Progenitor cell of endocrine pancreas (in vitro differentiated cells): ENCODE measurements around the gene CEP250. TPM values are rescaled to one million over a fixed set of nuclear protein-coding genes. Genes with fewer than 3 reads are reported as not detected.

Experiments
- DNase-seq: peaks from one replicate; pipeline ENCODE4 v3.0.0; 2021; ENCODE audit warnings: low spot score; ENCODE audit not compliant: unreplicated experiment
- H3K27ac Mint-ChIP-seq: 2 replicates; pipeline ENCODE4 v1.8.0; 2021; ENCODE audit warnings: mild to moderate bottlenecking, moderate library complexity, mixed read lengths
- H3K27me3 Mint-ChIP-seq: 2 replicates; pipeline ENCODE4 v1.8.0; 2021; ENCODE audit warnings: mixed read lengths
- H3K36me3 Mint-ChIP-seq: 2 replicates; pipeline ENCODE4 v1.8.0; 2022; ENCODE audit warnings: mixed read lengths; ENCODE audit not compliant: insufficient read depth
- H3K4me1 Mint-ChIP-seq: 2 replicates; pipeline ENCODE4 v1.8.0; 2021; ENCODE audit warnings: low read depth, mixed read lengths
- H3K4me3 Mint-ChIP-seq: 2 replicates; pipeline ENCODE4 v1.8.0; 2021; ENCODE audit warnings: low read depth, mild to moderate bottlenecking, moderate library complexity, mixed read lengths
- H3K9me3 Mint-ChIP-seq: 2 replicates; pipeline ENCODE4 v1.8.0; 2021; ENCODE audit warnings: low read depth, mixed read lengths
- total RNA-seq: library from RNA; stranded (reverse); gene quantifications from 2 replicates; pipeline ENCODE4 v1.2.1, GENCODE V29; 2021
- TF ChIP-seq, protein P1 (sequence below): fragments of 200-600 bp; sonication (generic); IDR thresholded peaks from one replicate; pipeline ENCODE4 v1.5.0; 2021; ENCODE audit warnings: antibody characterized with exemption, mild to moderate bottlenecking; ENCODE audit not compliant: unreplicated experiment

The CEP250 gene
- total RNA-seq, 1 donor from 2014 or later = 76.9 TPM

DNA sequence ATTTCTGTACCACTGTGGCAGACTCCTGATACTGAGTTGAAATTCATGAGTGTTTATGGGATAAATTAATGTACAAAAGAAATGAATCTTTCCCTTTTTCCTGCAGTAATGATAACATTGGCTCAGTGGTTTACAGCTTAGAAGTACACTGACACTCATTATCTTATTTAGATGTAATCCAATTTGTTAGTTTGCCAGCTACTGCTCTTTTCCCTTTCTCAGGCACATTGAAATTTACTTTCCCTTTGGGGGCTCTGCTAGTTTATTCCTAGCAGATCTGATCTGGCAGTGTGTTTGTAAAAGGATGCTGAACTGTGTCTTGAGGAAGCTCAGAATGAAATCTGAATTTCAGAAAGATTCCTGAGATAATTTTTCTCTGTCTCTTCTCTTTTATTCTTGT lies 3.0 kb downstream of the CEP250 start:
- Mint-ChIP-seq H3K4me1 (peaks cover 13% of the 10 kb centered on the region), H3K4me3 (no peak overlapping the region), H3K27me3 (no peaks in the 10 kb centered on the region), H3K36me3 (peaks cover 1% of the 10 kb centered on the region), H3K27ac (no peak overlapping the region), H3K9me3 (no peaks in the 10 kb centered on the region)
- DNase-seq = no peak
- TF ChIP-seq, protein P1, sequence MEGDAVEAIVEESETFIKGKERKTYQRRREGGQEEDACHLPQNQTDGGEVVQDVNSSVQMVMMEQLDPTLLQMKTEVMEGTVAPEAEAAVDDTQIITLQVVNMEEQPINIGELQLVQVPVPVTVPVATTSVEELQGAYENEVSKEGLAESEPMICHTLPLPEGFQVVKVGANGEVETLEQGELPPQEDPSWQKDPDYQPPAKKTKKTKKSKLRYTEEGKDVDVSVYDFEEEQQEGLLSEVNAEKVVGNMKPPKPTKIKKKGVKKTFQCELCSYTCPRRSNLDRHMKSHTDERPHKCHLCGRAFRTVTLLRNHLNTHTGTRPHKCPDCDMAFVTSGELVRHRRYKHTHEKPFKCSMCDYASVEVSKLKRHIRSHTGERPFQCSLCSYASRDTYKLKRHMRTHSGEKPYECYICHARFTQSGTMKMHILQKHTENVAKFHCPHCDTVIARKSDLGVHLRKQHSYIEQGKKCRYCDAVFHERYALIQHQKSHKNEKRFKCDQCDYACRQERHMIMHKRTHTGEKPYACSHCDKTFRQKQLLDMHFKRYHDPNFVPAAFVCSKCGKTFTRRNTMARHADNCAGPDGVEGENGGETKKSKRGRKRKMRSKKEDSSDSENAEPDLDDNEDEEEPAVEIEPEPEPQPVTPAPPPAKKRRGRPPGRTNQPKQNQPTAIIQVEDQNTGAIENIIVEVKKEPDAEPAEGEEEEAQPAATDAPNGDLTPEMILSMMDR = no peak

DNA sequence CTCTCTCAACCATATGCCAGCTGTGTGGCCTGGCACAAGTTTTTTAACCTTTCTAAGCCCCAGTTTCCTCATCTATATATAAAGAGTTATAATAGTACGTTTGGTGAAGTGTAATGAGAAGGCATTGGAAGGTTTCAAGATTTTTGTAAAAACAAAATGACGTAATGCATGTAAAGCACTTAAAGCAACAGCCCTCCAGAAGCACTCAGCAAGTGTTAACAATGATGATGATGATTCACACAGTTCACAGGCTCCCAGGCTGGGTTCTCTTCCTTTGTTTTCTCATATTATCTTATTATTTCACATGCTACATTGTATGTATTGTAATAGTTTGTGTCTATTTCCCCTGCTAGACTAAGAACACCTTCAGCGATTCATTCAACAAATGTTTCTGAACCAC lies 6.2 kb downstream of the CEP250 start:
- no peaks in the 10 kb centered on the region for H3K27me3 Mint-ChIP-seq
- no peaks in the 10 kb centered on the region for H3K9me3 Mint-ChIP-seq
- no peak overlapping the region for H3K27ac Mint-ChIP-seq
- H3K36me3 Mint-ChIP-seq = peaks cover 6% of the 10 kb centered on the region
- TF ChIP-seq, protein P1 = no peak
- peaks cover 5% of the 10 kb centered on the region for H3K4me1 Mint-ChIP-seq
- no peak for DNase-seq
- no peak overlapping the region for H3K4me3 Mint-ChIP-seq

- Mint-ChIP-seq H3K4me1 (peaks cover 10% of the 10 kb centered on the region), H3K9me3 (no peaks in the 10 kb centered on the region), H3K36me3 (peaks cover 7% of the 10 kb centered on the region), H3K27me3 (no peaks in the 10 kb centered on the region), H3K27ac (no peak overlapping the region), H3K4me3 (no peak overlapping the region)
- DNase-seq = no peak
- TF ChIP-seq, protein P1 = no peak
Observed at GRCh38 chr20:35462351-35462750, 7.0 kb downstream of the CEP250 start.

GRCh38 chr20:35463455-35464300 lies 8.3 kb downstream of the CEP250 start:
- H3K4me3 Mint-ChIP-seq = no peak overlapping the region
- H3K27ac Mint-ChIP-seq = no peak overlapping the region
- peaks cover 19% of the 10 kb centered on the region for H3K4me1 Mint-ChIP-seq
- H3K36me3 Mint-ChIP-seq = peaks cover 10% of the 10 kb centered on the region
- DNase-seq = peak; percentile 40
- no peaks in the 10 kb centered on the region for H3K27me3 Mint-ChIP-seq
- TF ChIP-seq, protein P1 = peak; percentile 81
- H3K9me3 Mint-ChIP-seq = no peaks in the 10 kb centered on the region

DNA sequence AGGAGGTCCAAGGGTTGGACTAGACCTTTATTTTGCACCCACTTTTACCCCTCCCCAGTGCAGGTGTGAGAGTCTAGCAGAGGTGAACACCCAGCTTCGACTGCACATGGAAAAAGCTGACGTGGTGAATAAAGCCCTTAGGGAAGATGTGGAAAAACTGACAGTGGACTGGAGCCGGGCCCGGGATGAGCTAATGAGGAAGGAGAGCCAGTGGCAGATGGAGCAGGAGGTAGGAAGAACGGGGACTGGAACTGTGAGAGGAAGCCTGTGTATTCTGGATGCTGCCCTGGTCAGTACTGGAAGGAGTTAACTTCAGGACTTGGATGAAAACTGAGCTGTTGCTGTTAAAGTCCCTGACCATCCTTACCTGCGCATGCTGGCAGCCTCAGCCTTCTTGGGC lies 10.6 kb downstream of the CEP250 start:
- peaks cover 16% of the 10 kb centered on the region for H3K36me3 Mint-ChIP-seq
- TF ChIP-seq, protein P1 = no peak
- no peaks in the 10 kb centered on the region for H3K27me3 Mint-ChIP-seq
- H3K4me1 Mint-ChIP-seq = peaks cover 19% of the 10 kb centered on the region
- DNase-seq = no peak
- H3K4me3 Mint-ChIP-seq = no peak overlapping the region
- no peaks in the 10 kb centered on the region for H3K9me3 Mint-ChIP-seq
- H3K27ac Mint-ChIP-seq = no peak overlapping the region
